Measurements from ENCODE around the gene PACRG. TPM values are rescaled to one million over a fixed set of nuclear protein-coding genes. Genes with fewer than 3 reads are reported as not detected.

The PACRG gene
- polyA plus RNA-seq, 2 of the 4 experiments (the other 2 are of a cell fraction): 0.14 to 0.30 TPM

- CTCF ChIA-PET: no interaction called here
- H3K4me2 ChIP-seq: no peak overlapping the region
- DNase-seq (ENCODE audit: low read depth in 1 of 2, low spot score in 1 of 2) (no peak), ATAC-seq (no peak), FAIRE-seq (no peak)
- 71% methylated on average over 8 of the region's 9 CpGs for whole genome bisulfite sequencing (ENCODE audit: missing lambda C conversion rate)
- H3K27ac ChIP-seq: no peak overlapping the region
- TF ChIP-seq ZFP36 (IDR thresholded peaks at IDR 0.05; ENCODE audit: borderline replicate concordance, partially characterized antibody): no peak
- no peak for TF ChIP-seq USF2 (IDR thresholded peaks at IDR 0.05)
- no peak for TF ChIP-seq RFX5 (IDR thresholded peaks at IDR 0.05)
- no peak for TF ChIP-seq FOSB (CRISPR knock-in tag; IDR thresholded peaks at IDR 0.05)
- TF ChIP-seq MAFK (IDR thresholded peaks at IDR 0.05; ENCODE audit: partially characterized antibody): no peak
- TF ChIP-seq, protein P1, sequence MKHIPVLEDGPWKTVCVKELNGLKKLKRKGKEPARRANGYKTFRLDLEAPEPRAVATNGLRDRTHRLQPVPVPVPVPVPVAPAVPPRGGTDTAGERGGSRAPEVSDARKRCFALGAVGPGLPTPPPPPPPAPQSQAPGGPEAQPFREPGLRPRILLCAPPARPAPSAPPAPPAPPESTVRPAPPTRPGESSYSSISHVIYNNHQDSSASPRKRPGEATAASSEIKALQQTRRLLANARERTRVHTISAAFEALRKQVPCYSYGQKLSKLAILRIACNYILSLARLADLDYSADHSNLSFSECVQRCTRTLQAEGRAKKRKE (CRISPR knock-in tag; IDR thresholded peaks at IDR 0.05; ENCODE audit: low read depth): no peak
- TF ChIP-seq SREBF2 (IDR thresholded peaks at IDR 0.05): no peak
- no peak for TF ChIP-seq CHD4 (IDR thresholded peaks at IDR 0.05; ENCODE audit: borderline replicate concordance)
- TF ChIP-seq, protein P2, sequence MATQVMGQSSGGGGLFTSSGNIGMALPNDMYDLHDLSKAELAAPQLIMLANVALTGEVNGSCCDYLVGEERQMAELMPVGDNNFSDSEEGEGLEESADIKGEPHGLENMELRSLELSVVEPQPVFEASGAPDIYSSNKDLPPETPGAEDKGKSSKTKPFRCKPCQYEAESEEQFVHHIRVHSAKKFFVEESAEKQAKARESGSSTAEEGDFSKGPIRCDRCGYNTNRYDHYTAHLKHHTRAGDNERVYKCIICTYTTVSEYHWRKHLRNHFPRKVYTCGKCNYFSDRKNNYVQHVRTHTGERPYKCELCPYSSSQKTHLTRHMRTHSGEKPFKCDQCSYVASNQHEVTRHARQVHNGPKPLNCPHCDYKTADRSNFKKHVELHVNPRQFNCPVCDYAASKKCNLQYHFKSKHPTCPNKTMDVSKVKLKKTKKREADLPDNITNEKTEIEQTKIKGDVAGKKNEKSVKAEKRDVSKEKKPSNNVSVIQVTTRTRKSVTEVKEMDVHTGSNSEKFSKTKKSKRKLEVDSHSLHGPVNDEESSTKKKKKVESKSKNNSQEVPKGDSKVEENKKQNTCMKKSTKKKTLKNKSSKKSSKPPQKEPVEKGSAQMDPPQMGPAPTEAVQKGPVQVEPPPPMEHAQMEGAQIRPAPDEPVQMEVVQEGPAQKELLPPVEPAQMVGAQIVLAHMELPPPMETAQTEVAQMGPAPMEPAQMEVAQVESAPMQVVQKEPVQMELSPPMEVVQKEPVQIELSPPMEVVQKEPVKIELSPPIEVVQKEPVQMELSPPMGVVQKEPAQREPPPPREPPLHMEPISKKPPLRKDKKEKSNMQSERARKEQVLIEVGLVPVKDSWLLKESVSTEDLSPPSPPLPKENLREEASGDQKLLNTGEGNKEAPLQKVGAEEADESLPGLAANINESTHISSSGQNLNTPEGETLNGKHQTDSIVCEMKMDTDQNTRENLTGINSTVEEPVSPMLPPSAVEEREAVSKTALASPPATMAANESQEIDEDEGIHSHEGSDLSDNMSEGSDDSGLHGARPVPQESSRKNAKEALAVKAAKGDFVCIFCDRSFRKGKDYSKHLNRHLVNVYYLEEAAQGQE (IDR thresholded peaks at IDR 0.05): no peak
- POLR2A ChIA-PET: no interaction called here
- no peak overlapping the region for H3K4me3 ChIP-seq
- no peaks in the 10 kb centered on the region for H3K9me3 ChIP-seq
- no peaks in the 10 kb centered on the region for H3K4me1 ChIP-seq
Observed at GRCh38 chr6:162904069-162904663, 176.4 kb downstream of the PACRG start.

- Histone ChIP-seq H3K4me2 (no peak overlapping the region), H3K27ac (no peak overlapping the region), H3K9me3 (no peaks in the 10 kb centered on the region), H3K4me3 (no peak overlapping the region), H3K4me1 (no peaks in the 10 kb centered on the region)
- ATAC-seq: no peak
- no peak for TF ChIP-seq CTCF (IDR thresholded peaks at IDR 0.05)
- POLR2A ChIA-PET: no interaction called here
- WGBS (ENCODE audit: missing lambda C conversion rate): 9% methylated on average over 6 of the region's 6 CpGs
- CTCF ChIA-PET: no interaction called here
- FAIRE-seq: no peak
- DNase-seq (ENCODE audit: low read depth in 1 of 2, low spot score in 1 of 2): no peak
Observed at GRCh38 chr6:162906479-162906878, 178.7 kb downstream of the PACRG start.

DNA sequence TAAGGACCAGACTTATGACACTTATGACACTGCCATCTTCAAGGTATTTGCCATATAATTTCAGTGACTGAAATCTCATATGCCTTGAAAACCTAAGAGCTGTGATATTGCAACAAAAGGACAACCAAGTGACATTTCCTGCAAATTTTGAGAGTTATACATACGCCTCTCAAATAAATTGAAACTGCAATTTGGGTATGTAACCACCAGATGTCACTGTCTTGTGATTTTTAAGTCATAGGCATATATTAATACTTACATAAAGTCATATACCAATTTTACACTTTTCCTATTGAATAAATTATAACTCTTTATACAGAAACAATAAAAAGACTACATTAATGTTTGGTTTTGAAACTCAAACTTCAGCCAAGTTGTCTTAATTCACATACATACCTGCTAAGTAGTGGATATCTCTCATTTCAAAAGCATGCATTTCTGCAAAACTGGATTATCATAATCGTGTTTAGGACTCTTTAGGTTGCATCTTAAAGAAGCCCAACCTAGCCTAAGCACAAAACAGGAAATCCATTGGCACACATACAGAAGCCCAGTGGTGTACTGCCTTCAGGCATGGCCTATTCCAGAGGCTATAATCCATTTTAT lies 180.2 kb downstream of the PACRG start:
- Histone ChIP-seq H3K27ac (no peak overlapping the region), H3K9me3 (no peaks in the 10 kb centered on the region), H3K4me2 (no peak overlapping the region), H3K4me1 (no peaks in the 10 kb centered on the region), H3K4me3 (no peak overlapping the region)
- ChIA-PET CTCF (interaction anchor here (0.7 kb wide), 1 partner anchor 10 kb away, joined by 3 read pairs; no protein-coding TSS in a partner anchor), POLR2A (no interaction called here)
- FAIRE-seq (no peak), DNase-seq (ENCODE audit: low read depth in 1 of 2, low spot score in 1 of 2) (peak in 1 of 2 experiments; percentile 52), ATAC-seq (no peak)
- TF ChIP-seq EP300 (IDR thresholded peaks at IDR 0.05) (no peak), HDAC2 (IDR thresholded peaks at IDR 0.05) (no peak), FOXS1 (CRISPR knock-in tag; IDR thresholded peaks at IDR 0.05) (no peak), MYC (IDR thresholded peaks at IDR 0.05; ENCODE audit: borderline replicate concordance, low read length) (no peak), ZSCAN20 (CRISPR knock-in tag; IDR thresholded peaks at IDR 0.05) (no peak), TFCP2L1 (CRISPR knock-in tag; IDR thresholded peaks at IDR 0.05) (no peak), SMC3 (IDR thresholded peaks at IDR 0.05) (no peak), FOSL2 (IDR thresholded peaks at IDR 0.05) (no peak), FOSL2 (CRISPR knock-in tag; IDR thresholded peaks at IDR 0.05) (no peak), ZFP36 (IDR thresholded peaks at IDR 0.05; ENCODE audit: borderline replicate concordance, partially characterized antibody) (no peak), CHD2 (IDR thresholded peaks at IDR 0.05; ENCODE audit: low read length, partially characterized antibody) (no peak), HMGXB4 (CRISPR knock-in tag; IDR thresholded peaks at IDR 0.05; ENCODE audit: borderline replicate concordance) (no peak), RARB (CRISPR knock-in tag; IDR thresholded peaks at IDR 0.05) (no peak), HEYL (CRISPR knock-in tag; IDR thresholded peaks at IDR 0.05) (no peak), POLR2A (IDR thresholded peaks at IDR 0.05; ENCODE audit: low read length) (no peak)
- TF ChIP-seq, protein P3, sequence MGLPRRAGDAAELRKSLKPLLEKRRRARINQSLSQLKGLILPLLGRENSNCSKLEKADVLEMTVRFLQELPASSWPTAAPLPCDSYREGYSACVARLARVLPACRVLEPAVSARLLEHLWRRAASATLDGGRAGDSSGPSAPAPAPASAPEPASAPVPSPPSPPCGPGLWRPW (IDR thresholded peaks at IDR 0.05): no peak
- WGBS (ENCODE audit: missing lambda C conversion rate): 25% methylated on average over 2 of the region's 2 CpGs
